NCI-H2081 (cell line): ENCODE results near the gene SESN3.
"Not testable (repeated sequence)": the region's sequence is repeated elsewhere in the genome, so short reads cannot be mapped to it uniquely, and the experiment has no call there.

Experiments used
- DNase-seq, 2 experiments: peaks; one replicate each; lab custom pipeline; 2025; lab: John Stamatoyannopoulos, UW

SESN3 gene

GRCh38 chr11:95231127-95231880 is at the start of gene SESN3:
SESN3 (minus strand) TSS chr11:95231202; CDS start chr11:95230860, 342 bp downstream.
- DNase-seq: peak; percentile 97 to 99

GRCh38 chr11:95279921-95280868 is 49.2 kb upstream of the SESN3 start:
- DNase-seq: no peak

GRCh38 chr11:95277868-95278267 is 46.9 kb upstream of the SESN3 start:
- DNase-seq: no peak

- no peak for DNase-seq
Observed at GRCh38 chr11:95276139-95276538, 45.1 kb upstream of the SESN3 start.

- DNase-seq: not testable (repeated sequence)
Observed at GRCh38 chr11:95273618-95274017, 42.6 kb upstream of the SESN3 start.

- DNase-seq: no peak
Observed at GRCh38 chr11:95269036-95269819, 38.2 kb upstream of the SESN3 start.

- DNase-seq: no peak
Observed at GRCh38 chr11:95268391-95268790, 37.4 kb upstream of the SESN3 start.

- DNase-seq: no peak
Observed at GRCh38 chr11:95267601-95268213, 36.7 kb upstream of the SESN3 start.

GRCh38 chr11:95266751-95267374 is 35.9 kb upstream of the SESN3 start:
- no peak for DNase-seq

GRCh38 chr11:95264881-95265280 is 33.9 kb upstream of the SESN3 start:
- no peak for DNase-seq

- no peak for DNase-seq
Observed at GRCh38 chr11:95262994-95263765, 32.2 kb upstream of the SESN3 start.

- no peak for DNase-seq
Observed at GRCh38 chr11:95257456-95257971, 26.5 kb upstream of the SESN3 start.

- no peak for DNase-seq
Observed at GRCh38 chr11:95256321-95256779, 25.3 kb upstream of the SESN3 start.

- DNase-seq: peak in 1 of 2 experiments; percentile 19
Observed at GRCh38 chr11:95255251-95256145, 24.5 kb upstream of the SESN3 start.

- DNase-seq: no peak
Observed at GRCh38 chr11:95254716-95255115, 23.7 kb upstream of the SESN3 start.

GRCh38 chr11:95254131-95254704 is 23.2 kb upstream of the SESN3 start:
- DNase-seq: peak; percentile 75 to 91

- no peak for DNase-seq
Observed at GRCh38 chr11:95253141-95253540, 22.1 kb upstream of the SESN3 start.

GRCh38 chr11:95252586-95252985 is 21.6 kb upstream of the SESN3 start:
- no peak for DNase-seq

GRCh38 chr11:95251896-95252295 is 20.9 kb upstream of the SESN3 start:
- DNase-seq: not testable (repeated sequence)
